HepG2 (cell line): ENCODE results near the gene TRIM37. TPM values are rescaled to one million over a fixed set of nuclear protein-coding genes. Genes with fewer than 3 reads are reported as not detected.

Source experiments
- ARNTL ChIP-seq: sonication (generic); formaldehyde crosslinking; IDR thresholded peaks from 2 replicates; pipeline ENCODE4 v1.4.0; 2020; ENCODE audit warnings: mild to moderate bottlenecking, missing genetic modification reagents
- CBFB ChIP-seq: sonication (generic); formaldehyde crosslinking; IDR thresholded peaks from 2 replicates; pipeline ENCODE4 v1.4.0; 2020; ENCODE audit warnings: missing genetic modification reagents
- CENPBD1 ChIP-seq: sonication (generic); formaldehyde crosslinking; IDR thresholded peaks from 2 replicates; pipeline ENCODE4 v1.8.0; 2022; ENCODE audit warnings: missing genetic modification reagents, low read depth, mild to moderate bottlenecking, borderline replicate concordance
- DRAP1 ChIP-seq: IDR thresholded peaks from 2 replicates; pipeline ENCODE4 v1.6.1; 2016; ENCODE audit warnings: missing genetic modification reagents, missing compliant biosample characterization
- FOXP1 ChIP-seq, 2 experiments: fragments of 450-650 bp in 1 of 2; IDR thresholded peaks; 2 replicates each; pipeline ENCODE4 v1.6.1; 2017 to 2018; ENCODE audit warnings: antibody characterized with exemption in 1 of 2
- GATAD2A ChIP-seq: IDR thresholded peaks from 2 replicates; pipeline ENCODE4 v1.6.1; 2016
- MAFG ChIP-seq: sonication (generic); formaldehyde crosslinking; IDR thresholded peaks from 2 replicates; pipeline ENCODE4 v1.5.1; 2020; ENCODE audit warnings: mild to moderate bottlenecking, missing genetic modification reagents
- NCOA1 ChIP-seq: sonication (generic); formaldehyde crosslinking; IDR thresholded peaks from 2 replicates; pipeline ENCODE4 v1.9.0; 2021; ENCODE audit warnings: missing genetic modification reagents
- PBX3 ChIP-seq: sonication (generic); formaldehyde crosslinking; IDR thresholded peaks from 2 replicates; pipeline ENCODE4 v1.8.1; 2023; ENCODE audit warnings: missing genetic modification reagents, inconsistent platforms, borderline replicate concordance
- PRDM4 ChIP-seq: sonication (generic); formaldehyde crosslinking; IDR thresholded peaks from 2 replicates; pipeline ENCODE4 v1.9.0; 2021; ENCODE audit warnings: missing genetic modification reagents, borderline replicate concordance
- PRMT3 ChIP-seq: sonication (generic); formaldehyde crosslinking; IDR thresholded peaks from 2 replicates; pipeline ENCODE4 v1.8.1; 2022; ENCODE audit warnings: low read depth, mild to moderate bottlenecking, moderate library complexity, missing genetic modification reagents, borderline replicate concordance
- RXRA ChIP-seq: sonication (generic); formaldehyde crosslinking; IDR thresholded peaks from 2 replicates; pipeline ENCODE4 v1.5.1; 2020; ENCODE audit warnings: missing genetic modification reagents
- SCMH1 ChIP-seq: sonication (generic); formaldehyde crosslinking; IDR thresholded peaks from 2 replicates; pipeline ENCODE4 v1.9.0; 2021; ENCODE audit warnings: missing genetic modification reagents, mild to moderate bottlenecking, borderline replicate concordance
- SOX13 ChIP-seq, 3 experiments: fragments of 450-650 bp in 1 of 3; sonication (generic) in 1 of 3; formaldehyde crosslinking in 1 of 3; IDR thresholded peaks in 2 of 3; conservative IDR thresholded peaks in 1 of 3; 2 replicates each; pipeline versions ENCODE4 v1.5.0 to v1.6.1; 2016 to 2020; ENCODE audit warnings: antibody characterized with exemption in 1 of 3, mild to moderate bottlenecking in 1 of 3, missing compliant biosample characterization in 1 of 3, missing genetic modification reagents in 1 of 3, moderate library complexity in 1 of 3
- SSRP1 ChIP-seq: IDR thresholded peaks from 2 replicates; pipeline ENCODE4 v1.6.1; 2016; ENCODE audit warnings: control low read depth
- WIZ ChIP-seq: sonication (generic); formaldehyde crosslinking; IDR thresholded peaks from 2 replicates; pipeline ENCODE4 v1.5.1; 2020; ENCODE audit warnings: mild to moderate bottlenecking, missing genetic modification reagents
- ZC3H13 ChIP-seq: sonication (generic); formaldehyde crosslinking; IDR thresholded peaks from 2 replicates; pipeline ENCODE4 v1.8.1; 2023; ENCODE audit warnings: mild to moderate bottlenecking, missing genetic modification reagents, moderate library complexity
- ZFYVE20 ChIP-seq: sonication (generic); formaldehyde crosslinking; IDR thresholded peaks from 2 replicates; pipeline ENCODE4 v1.8.0; 2023; ENCODE audit warnings: low read depth, mild to moderate bottlenecking, moderate library complexity, missing genetic modification reagents, borderline replicate concordance
- ZKSCAN1 ChIP-seq: fragments of 150-350 bp; IDR thresholded peaks from 2 replicates; pipeline ENCODE4 v1.6.1; 2014; ENCODE audit warnings: low read length
- ZMAT3 ChIP-seq: sonication (generic); formaldehyde crosslinking; conservative IDR thresholded peaks from 2 replicates; pipeline ENCODE4 v1.7.0; 2021; ENCODE audit warnings: missing genetic modification reagents
- ZNF251 ChIP-seq: sonication (generic); formaldehyde crosslinking; IDR thresholded peaks from 2 replicates; pipeline ENCODE4 v1.9.0; 2021; ENCODE audit warnings: mild to moderate bottlenecking, missing genetic modification reagents
- ZNF333 ChIP-seq: sonication (generic); formaldehyde crosslinking; IDR thresholded peaks from 2 replicates; pipeline ENCODE4 v1.4.0; 2020; ENCODE audit warnings: mild to moderate bottlenecking, missing genetic modification reagents, borderline replicate concordance
- ZNF720 ChIP-seq: sonication (generic); formaldehyde crosslinking; IDR thresholded peaks from 2 replicates; pipeline ENCODE4 v1.4.0; 2020; ENCODE audit warnings: missing genetic modification reagents
- ZNF816 ChIP-seq: sonication (generic); formaldehyde crosslinking; IDR thresholded peaks from 2 replicates; pipeline ENCODE4 v1.8.0; 2022; ENCODE audit warnings: missing genetic modification reagents, mild to moderate bottlenecking, borderline replicate concordance
- polyA plus RNA-seq, 8 experiments: library from polyadenylated mRNA; depleted of rRNA in 3 of 8; stranded (reverse) in 7 of 8; unstranded in 1 of 8; fragments of >200 nt; fragmentation: Illumina TruSeq in 4 of 8; extraction: Trizol in 4 of 8; gene quantifications; 2 replicates each; pipeline versions ENCODE4 v1.2.1 to v1.2.3, GENCODE V29; 2011 to 2016; ENCODE audit warnings: low read depth in 4 of 8, missing spikeins in 1 of 8, mixed read lengths in 1 of 8; ENCODE audit not compliant: insufficient read depth in 1 of 8
- total RNA-seq, 5 experiments: library from RNA; depleted of rRNA; stranded (reverse); fragments of >200 nt; fragmentation: Illumina TruSeq; extraction: Trizol; gene quantifications; 2 replicates each; pipeline ENCODE4 v1.2.3, GENCODE V29; 2016; ENCODE audit warnings: low read depth in 1 of 5
- TF ChIP-seq, protein P1 (sequence below): sonication (generic); formaldehyde crosslinking; conservative IDR thresholded peaks from 2 replicates; pipeline ENCODE4 v1.8.1; 2023; ENCODE audit warnings: missing genetic modification reagents

Gene TRIM37
- total and polyA plus RNA-seq, 2 of the 13 experiments (the other 11 are each of a cell fraction or from before 2014, with no cell fraction given), result 12.4 to 39.1 TPM

DNA sequence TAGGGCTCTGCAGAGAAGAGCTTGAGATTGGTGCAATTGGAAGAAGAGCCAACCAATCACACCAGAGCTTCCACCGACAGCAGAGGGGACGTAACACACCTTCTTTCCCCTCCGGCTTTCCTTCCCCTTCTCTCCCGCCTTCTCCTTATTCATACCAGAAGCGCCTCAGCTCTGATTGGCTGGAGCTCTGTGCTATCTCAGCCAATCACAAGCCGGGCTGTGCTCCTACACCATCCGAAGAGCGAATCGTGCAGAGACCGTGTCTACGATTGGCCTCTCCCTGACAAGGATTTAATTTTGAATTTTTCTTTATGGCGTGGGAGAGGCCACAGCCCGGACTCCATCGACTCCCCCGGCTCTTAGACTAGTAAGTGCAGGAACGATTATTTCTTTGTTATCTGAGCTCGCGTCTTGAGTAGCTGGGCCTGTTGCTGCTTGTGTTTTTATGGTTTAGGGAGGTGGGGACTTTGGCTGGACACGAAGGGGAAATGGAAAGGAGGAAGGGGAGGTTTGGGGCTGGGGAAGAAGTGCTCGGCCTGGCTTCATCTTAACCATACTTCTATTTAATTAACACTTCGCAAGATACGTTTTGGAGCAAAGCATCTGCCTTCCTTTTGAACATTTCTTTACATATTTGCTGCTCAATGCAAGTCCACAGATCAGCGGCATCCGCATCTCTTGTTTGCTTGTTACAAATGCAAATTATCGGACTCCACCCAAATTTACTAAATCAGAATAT is 48.9 kb upstream of the TRIM37 start, which contains the start of gene PRR11 (continued):
- TF ChIP-seq PBX3 (CRISPR knock-in tag), result no peak
- no peak for TF ChIP-seq PRDM4 (CRISPR knock-in tag)
- no peak for TF ChIP-seq ZNF816 (CRISPR knock-in tag)
- 0 out of 2 replicates have a peak, but pooled peaks have one; percentile 79 for TF ChIP-seq PRMT3 (CRISPR knock-in tag)
- TF ChIP-seq SCMH1 (CRISPR knock-in tag), result no peak
- TF ChIP-seq CBFB (CRISPR knock-in tag), result no peak
- no peak for TF ChIP-seq RXRA (CRISPR knock-in tag)
- 0 out of 2 replicates have a peak, but pooled peaks have one; percentile 14 for TF ChIP-seq ARNTL (CRISPR knock-in tag)
- TF ChIP-seq FOXP1 (IDR thresholded peaks at IDR 0.05), result no peak
- no peak for TF ChIP-seq FOXP1 (CRISPR knock-in tag; IDR thresholded peaks at IDR 0.05)
- TF ChIP-seq, protein P1, sequence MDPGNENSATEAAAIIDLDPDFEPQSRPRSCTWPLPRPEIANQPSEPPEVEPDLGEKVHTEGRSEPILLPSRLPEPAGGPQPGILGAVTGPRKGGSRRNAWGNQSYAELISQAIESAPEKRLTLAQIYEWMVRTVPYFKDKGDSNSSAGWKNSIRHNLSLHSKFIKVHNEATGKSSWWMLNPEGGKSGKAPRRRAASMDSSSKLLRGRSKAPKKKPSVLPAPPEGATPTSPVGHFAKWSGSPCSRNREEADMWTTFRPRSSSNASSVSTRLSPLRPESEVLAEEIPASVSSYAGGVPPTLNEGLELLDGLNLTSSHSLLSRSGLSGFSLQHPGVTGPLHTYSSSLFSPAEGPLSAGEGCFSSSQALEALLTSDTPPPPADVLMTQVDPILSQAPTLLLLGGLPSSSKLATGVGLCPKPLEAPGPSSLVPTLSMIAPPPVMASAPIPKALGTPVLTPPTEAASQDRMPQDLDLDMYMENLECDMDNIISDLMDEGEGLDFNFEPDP (CRISPR knock-in tag), result 0 out of 2 replicates have a peak, but pooled peaks have one; percentile 56
- no peak for TF ChIP-seq NCOA1 (CRISPR knock-in tag)
- TF ChIP-seq MAFG (CRISPR knock-in tag), result no peak
- TF ChIP-seq GATAD2A (CRISPR knock-in tag), result no peak
- no peak for TF ChIP-seq ZNF333 (CRISPR knock-in tag)
- no peak for TF ChIP-seq DRAP1
- no peak for TF ChIP-seq ZMAT3
- TF ChIP-seq ZNF720, result no peak
- 0 out of 2 replicates have a peak, but pooled peaks have one; percentile 88 for TF ChIP-seq ZC3H13 (CRISPR knock-in tag)
- no peak for TF ChIP-seq SOX13 (IDR thresholded peaks at IDR 0.05)
- no peak for TF ChIP-seq SOX13 (CRISPR knock-in tag; conservative IDR thresholded peaks at IDR 0.05 in 1 of 2, IDR thresholded peaks at IDR 0.05 in 1 of 2)
- no peak for TF ChIP-seq SSRP1
- no peak for TF ChIP-seq ZNF251
- TF ChIP-seq WIZ (CRISPR knock-in tag), result no peak
- peak; percentile 66; the same call in 1 of the 2 replicates for TF ChIP-seq ZFYVE20 (CRISPR knock-in tag)
- TF ChIP-seq ZKSCAN1, result no peak
- no peak for TF ChIP-seq CENPBD1 (CRISPR knock-in tag)
